ENCODE data around the gene RACGAP1. TPM values are rescaled to one million over a fixed set of nuclear protein-coding genes. Genes with fewer than 3 reads are reported as not detected.

Gene RACGAP1
- total and polyA plus RNA-seq, 2 of the 4 experiments (the other 2 are of a cell fraction): 37.9 to 110 TPM

DNA sequence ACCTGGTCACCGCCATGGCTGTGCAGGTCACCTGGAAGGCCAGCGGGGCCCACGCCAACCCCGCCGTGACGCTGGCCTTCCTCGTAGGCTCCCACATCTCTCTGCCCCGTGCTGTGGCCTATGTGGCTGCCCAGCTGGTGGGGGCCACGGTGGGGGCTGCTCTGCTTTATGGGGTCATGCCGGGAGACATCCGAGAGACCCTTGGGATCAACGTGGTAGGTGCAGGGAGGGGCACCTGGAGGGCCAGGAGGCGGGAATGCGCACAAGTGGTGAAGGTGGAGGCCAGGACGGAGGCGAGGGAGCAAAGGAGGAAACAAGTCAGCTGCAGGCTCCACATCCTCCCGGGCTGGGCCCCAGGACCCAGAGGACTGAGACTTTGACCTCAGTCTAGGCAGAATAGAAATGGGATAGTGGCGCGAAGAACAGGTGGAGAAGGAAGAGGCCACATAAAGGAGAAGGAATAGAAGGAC is 51.9 kb downstream of the RACGAP1 start:
- no peaks in the 10 kb centered on the region for H4K20me1 ChIP-seq (ENCODE audit: insufficient read depth, low read length)
- H3K4me1 ChIP-seq (ENCODE audit: control insufficient read depth, insufficient read depth, low read length): no peaks in the 10 kb centered on the region
- no peak overlapping the region for H3K27ac ChIP-seq (ENCODE audit: insufficient read depth, low read length)
- H3K9me3 ChIP-seq (ENCODE audit: control insufficient read depth, insufficient read depth, low read length): no peaks in the 10 kb centered on the region
- POLR2A ChIA-PET (ENCODE audit: unreplicated experiment): no interaction called here
- peak overlapping the region; percentile 65 for H2AK9ac ChIP-seq (replicated peaks; ENCODE audit: low read depth, low read length, poor library complexity)
- H3K18ac ChIP-seq (ENCODE audit: low read depth, low read length): no peak overlapping the region
- no peak for DNase-seq
- H3K9ac ChIP-seq (ENCODE audit: low read depth, low read length): no peak overlapping the region
- BruUV-seq (replicated peaks): no TSS peak
- no peaks in the 10 kb centered on the region for H3K36me3 ChIP-seq (ENCODE audit: control insufficient read depth, insufficient read depth, low read length)
- dilution Hi-C loops (cut with HindIII; ENCODE audit: low sequenced_read_pairs, unreplicated experiment): no loop called here
- no peaks in the 10 kb centered on the region for H3K9me1 ChIP-seq (ENCODE audit: insufficient read depth, low read length)
- H4K8ac ChIP-seq (ENCODE audit: low read depth in 2 of 2, low read length in 2 of 2): no peak overlapping the region
- no peak overlapping the region for H3K4ac ChIP-seq (ENCODE audit: low read depth, low read length)
- H3K14ac ChIP-seq (replicated peaks; ENCODE audit: low read depth, low read length): no peak overlapping the region
- ATAC-seq (ENCODE audit: low read depth): no peak
- no peak overlapping the region for H3K23ac ChIP-seq (ENCODE audit: low read depth, low read length)
- no peak overlapping the region for H2BK5ac ChIP-seq (ENCODE audit: low read depth, low read length, poor library complexity, severe bottlenecking)
- H2BK120ac ChIP-seq (ENCODE audit: low read depth, low read length): no peak overlapping the region
- WGBS, 2 experiments (ENCODE audit: extremely low coverage in 2 of 2, insufficient read length in 1 of 2): 94% methylated on average over 9 of the region's 19 CpGs; no CpG with 5 or more reads in 1 of the 2 experiments
- no peak for TF ChIP-seq FOS (IDR thresholded peaks at IDR 0.05; ENCODE audit: low read depth, low read length)
- no peak for TF ChIP-seq SMC3 (IDR thresholded peaks at IDR 0.05; ENCODE audit: low read depth, low read length)
- no peak for TF ChIP-seq CEBPB (IDR thresholded peaks at IDR 0.05; ENCODE audit: low read depth, low read length)
- TF ChIP-seq MAZ (IDR thresholded peaks at IDR 0.05; ENCODE audit: borderline replicate concordance, low read depth, low read length): no peak
- no peak for TF ChIP-seq POLR2A (IDR thresholded peaks at IDR 0.05; ENCODE audit: low read depth, low read length)
- no peak for TF ChIP-seq BHLHE40 (IDR thresholded peaks at IDR 0.05; ENCODE audit: low read depth, low read length)
- TF ChIP-seq MXI1 (IDR thresholded peaks at IDR 0.05; ENCODE audit: borderline replicate concordance, low read depth, low read length): no peak
- no peak for TF ChIP-seq CTCF (conservative IDR thresholded peaks at IDR 0.05; ENCODE audit: low read depth, low read length)
- TF ChIP-seq CHD1 (IDR thresholded peaks at IDR 0.05; ENCODE audit: low read depth, low read length): no peak
- TF ChIP-seq, protein P1, sequence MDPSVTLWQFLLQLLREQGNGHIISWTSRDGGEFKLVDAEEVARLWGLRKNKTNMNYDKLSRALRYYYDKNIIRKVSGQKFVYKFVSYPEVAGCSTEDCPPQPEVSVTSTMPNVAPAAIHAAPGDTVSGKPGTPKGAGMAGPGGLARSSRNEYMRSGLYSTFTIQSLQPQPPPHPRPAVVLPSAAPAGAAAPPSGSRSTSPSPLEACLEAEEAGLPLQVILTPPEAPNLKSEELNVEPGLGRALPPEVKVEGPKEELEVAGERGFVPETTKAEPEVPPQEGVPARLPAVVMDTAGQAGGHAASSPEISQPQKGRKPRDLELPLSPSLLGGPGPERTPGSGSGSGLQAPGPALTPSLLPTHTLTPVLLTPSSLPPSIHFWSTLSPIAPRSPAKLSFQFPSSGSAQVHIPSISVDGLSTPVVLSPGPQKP (IDR thresholded peaks at IDR 0.05; ENCODE audit: borderline replicate concordance, low read depth, low read length): no peak
- no peak for TF ChIP-seq NFE2L2 (IDR thresholded peaks at IDR 0.05; ENCODE audit: low read depth, low read length)
- H2BK20ac ChIP-seq (ENCODE audit: low read depth, low read length): no peak overlapping the region
- in situ Hi-C loops (cut with MboI; ENCODE audit: low sequenced_read_pairs): loop anchor here (5.0 to 10.0 kb wide), 2 partner anchors 84 to 201 kb away; partner anchors contain the start of gene ASIC1
- no peak overlapping the region for H3K56ac ChIP-seq (ENCODE audit: extremely low read depth, insufficient read depth, low read length)
- CTCF ChIA-PET: no interaction called here
- intact Hi-C loops (cut with micrococcal nuclease): no loop called here
- no peak overlapping the region for H3K4me2 ChIP-seq (ENCODE audit: low read depth, low read length)
- peaks cover 41% of the 10 kb centered on the region for H3K27me3 ChIP-seq (ENCODE audit: control insufficient read depth, insufficient read depth, low read length)
- no peaks in the 10 kb centered on the region for H3K79me1 ChIP-seq (ENCODE audit: low read depth in 1 of 2, low read length in 2 of 2)
- H2AK5ac ChIP-seq (ENCODE audit: low read depth, low read length): no peak overlapping the region
- peak overlapping the region; percentile 21 for H2AFZ ChIP-seq (replicated peaks; ENCODE audit: low read length, poor library complexity)
- H3K4me3 ChIP-seq (ENCODE audit: insufficient read depth, low read depth, low read length): no peak overlapping the region
- no peak overlapping the region for H4K5ac ChIP-seq (ENCODE audit: low read depth, low read length)
- H2BK15ac ChIP-seq (ENCODE audit: low read depth, low read length): no peak overlapping the region
- no peak overlapping the region for H4K91ac ChIP-seq (ENCODE audit: insufficient read depth, low read depth, low read length)

Data from IMR-90 (cell line).